ENCODE measurements around the gene MEMO1. TPM values are rescaled to one million over a fixed set of nuclear protein-coding genes. Genes with fewer than 3 reads are reported as not detected.
"Not testable (repeated sequence)": the region's sequence is repeated elsewhere in the genome, so short reads cannot be mapped to it uniquely, and the experiment has no call there.

Gene MEMO1
- total RNA-seq, 4 donors from 2014 or later = 12.2 to 42.9 (median 17.5) TPM

GRCh38 chr2:31973665-31974064 lies 37.1 kb downstream of the MEMO1 start:
- TF ChIP-seq, protein P1, sequence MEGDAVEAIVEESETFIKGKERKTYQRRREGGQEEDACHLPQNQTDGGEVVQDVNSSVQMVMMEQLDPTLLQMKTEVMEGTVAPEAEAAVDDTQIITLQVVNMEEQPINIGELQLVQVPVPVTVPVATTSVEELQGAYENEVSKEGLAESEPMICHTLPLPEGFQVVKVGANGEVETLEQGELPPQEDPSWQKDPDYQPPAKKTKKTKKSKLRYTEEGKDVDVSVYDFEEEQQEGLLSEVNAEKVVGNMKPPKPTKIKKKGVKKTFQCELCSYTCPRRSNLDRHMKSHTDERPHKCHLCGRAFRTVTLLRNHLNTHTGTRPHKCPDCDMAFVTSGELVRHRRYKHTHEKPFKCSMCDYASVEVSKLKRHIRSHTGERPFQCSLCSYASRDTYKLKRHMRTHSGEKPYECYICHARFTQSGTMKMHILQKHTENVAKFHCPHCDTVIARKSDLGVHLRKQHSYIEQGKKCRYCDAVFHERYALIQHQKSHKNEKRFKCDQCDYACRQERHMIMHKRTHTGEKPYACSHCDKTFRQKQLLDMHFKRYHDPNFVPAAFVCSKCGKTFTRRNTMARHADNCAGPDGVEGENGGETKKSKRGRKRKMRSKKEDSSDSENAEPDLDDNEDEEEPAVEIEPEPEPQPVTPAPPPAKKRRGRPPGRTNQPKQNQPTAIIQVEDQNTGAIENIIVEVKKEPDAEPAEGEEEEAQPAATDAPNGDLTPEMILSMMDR (IDR thresholded peaks at IDR 0.05) = no peak
- TF ChIP-seq POLR2A (IDR thresholded peaks at IDR 0.05) (no peak), EP300 (IDR thresholded peaks at IDR 0.05) (no peak)
- no peaks in the 10 kb centered on the region for H3K4me1 ChIP-seq
- no peak for DNase-seq (ENCODE audit: low spot score in 2 of 2)
- no peaks in the 10 kb centered on the region for H3K9me3 ChIP-seq
- no peak overlapping the region for H3K27ac ChIP-seq
- H3K4me3 ChIP-seq = no peak overlapping the region
- no peaks in the 10 kb centered on the region for H3K27me3 ChIP-seq
- no peaks in the 10 kb centered on the region for H3K36me3 ChIP-seq

- Histone ChIP-seq H3K4me1 (no peaks in the 10 kb centered on the region), H3K9me3 (no peaks in the 10 kb centered on the region), H3K36me3 (no peaks in the 10 kb centered on the region), H3K27me3 (no peaks in the 10 kb centered on the region), H3K27ac (no peak overlapping the region), H3K4me3 (no peak overlapping the region)
- DNase-seq (ENCODE audit: low spot score in 2 of 2) = no peak
- WGBS, 2 donors = 84% methylated on average over 2 of the region's 2 CpGs
- TF ChIP-seq POLR2A (IDR thresholded peaks at IDR 0.05) = no peak
- no peak for TF ChIP-seq EP300 (IDR thresholded peaks at IDR 0.05)
- TF ChIP-seq, protein P1 (IDR thresholded peaks at IDR 0.05) = no peak
Measured at GRCh38 chr2:31972059-31972458, 38.7 kb downstream of the MEMO1 start.

GRCh38 chr2:31969178-31969577 lies 41.6 kb downstream of the MEMO1 start:
- Histone ChIP-seq H3K27me3 (no peaks in the 10 kb centered on the region), H3K4me1 (no peaks in the 10 kb centered on the region), H3K9me3 (no peaks in the 10 kb centered on the region), H3K4me3 (no peak overlapping the region), H3K36me3 (no peaks in the 10 kb centered on the region), H3K27ac (no peak overlapping the region)
- TF ChIP-seq EP300 (IDR thresholded peaks at IDR 0.05) = no peak
- TF ChIP-seq, protein P1 (IDR thresholded peaks at IDR 0.05) = no peak
- no peak for TF ChIP-seq POLR2A (IDR thresholded peaks at IDR 0.05)
- DNase-seq (ENCODE audit: low spot score in 2 of 2) = no peak
- WGBS, 2 donors = 93 to 94% methylated on average over 4 of the region's 4 CpGs

- 88 to 91% methylated on average over 1 of the region's 1 CpG for WGBS, 2 donors
- no peak for DNase-seq (ENCODE audit: low spot score in 2 of 2)
- no peaks in the 10 kb centered on the region for H3K27me3 ChIP-seq
- no peaks in the 10 kb centered on the region for H3K9me3 ChIP-seq
- H3K4me3 ChIP-seq = no peak overlapping the region
- no peaks in the 10 kb centered on the region for H3K36me3 ChIP-seq
- H3K4me1 ChIP-seq = no peaks in the 10 kb centered on the region
- TF ChIP-seq, protein P1 (IDR thresholded peaks at IDR 0.05) = no peak
- no peak for TF ChIP-seq POLR2A (IDR thresholded peaks at IDR 0.05)
- TF ChIP-seq EP300 (IDR thresholded peaks at IDR 0.05) = no peak
- no peak overlapping the region for H3K27ac ChIP-seq
Measured at GRCh38 chr2:31967790-31968189, 43.0 kb downstream of the MEMO1 start.

DNA sequence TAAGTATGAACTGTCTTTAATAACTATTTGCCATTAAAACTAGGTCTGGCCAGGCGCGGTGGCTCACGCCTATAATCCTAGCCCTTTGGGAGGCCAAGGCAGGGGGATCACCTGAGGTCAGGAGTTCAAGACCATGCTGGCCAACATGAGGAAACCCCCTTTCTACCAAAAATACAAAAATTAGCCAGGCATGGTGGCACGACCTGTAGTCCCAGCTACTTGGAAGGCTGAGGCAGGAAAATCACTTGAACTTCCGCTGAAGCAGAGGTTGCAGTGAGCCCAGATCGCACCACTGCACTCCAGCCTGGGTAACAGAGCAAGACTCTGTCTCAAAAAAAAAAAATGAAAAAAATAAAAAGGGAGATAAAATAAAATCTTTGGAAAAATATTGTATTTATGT lies 44.4 kb downstream of the MEMO1 start:
- H3K27me3 ChIP-seq; H3K27ac ChIP-seq; H3K4me3 ChIP-seq; H3K36me3 ChIP-seq; DNase-seq (ENCODE audit: low spot score in 2 of 2); H3K4me1 ChIP-seq; H3K9me3 ChIP-seq: not testable (repeated sequence)
- WGBS, 2 donors = 94 to 98% methylated on average over 6 of the region's 6 CpGs

GRCh38 chr2:31965094-31965493 lies 45.7 kb downstream of the MEMO1 start:
- TF ChIP-seq, protein P1 (IDR thresholded peaks at IDR 0.05) = no peak
- TF ChIP-seq POLR2A (IDR thresholded peaks at IDR 0.05) (no peak), EP300 (IDR thresholded peaks at IDR 0.05) (no peak)
- Histone ChIP-seq H3K27ac (no peak overlapping the region), H3K4me3 (no peak overlapping the region), H3K4me1 (peaks cover 0 to 4% (median 0%) of the 10 kb centered on the region in 4 donors), H3K27me3 (no peaks in the 10 kb centered on the region), H3K9me3 (no peaks in the 10 kb centered on the region), H3K36me3 (no peaks in the 10 kb centered on the region)
- no peak for DNase-seq (ENCODE audit: low spot score in 2 of 2)
- 91 to 93% methylated on average over 5 of the region's 5 CpGs for WGBS, 2 donors
